Measurements from ENCODE around the gene VSTM5.

GRCh38 chr11:93829598-93829997, 20.8 kb downstream of the VSTM5 start:
- TF ChIP-seq CTCF (IDR thresholded peaks at IDR 0.05), result no peak
- no peak for TF ChIP-seq POLR2A (IDR thresholded peaks at IDR 0.05)

Measured in uterus (tissue), 2 donors.